ENCODE results near the gene IRX2. TPM values are rescaled to one million over a fixed set of nuclear protein-coding genes. Genes with fewer than 3 reads are reported as not detected.
A peak's percentile ranks its signal among the peaks of the same experiment; 100 is the strongest.

Gene IRX2
- polyA plus RNA-seq = 0.16 and 0.95 TPM in 2 replicates
- polyA minus RNA-seq = 0.49 and 0.93 TPM in 2 replicates

GRCh38 chr5:2751592-2752021 is at the start of gene IRX2:
Gene IRX2, minus strand, starts transcription at chr5:2751677. Its CDS starts 264 bp downstream, at chr5:2751413.
- TF ChIP-seq CTCF (IDR thresholded peaks at IDR 0.05; ENCODE audit: poor library complexity, severe bottlenecking) = no peak
- TF ChIP-seq RAD21 (conservative IDR thresholded peaks at IDR 0.05) = no peak
- no peak for TF ChIP-seq TAF1 (IDR thresholded peaks at IDR 0.05; ENCODE audit: low read depth)
- TF ChIP-seq SMC3 (conservative IDR thresholded peaks at IDR 0.05; ENCODE audit: poor library complexity) = no peak
- TF ChIP-seq MXI1 (conservative IDR thresholded peaks at IDR 0.05; ENCODE audit: poor library complexity, severe bottlenecking) = no peak
- no peak for TF ChIP-seq EZH2 (IDR thresholded peaks at IDR 0.05; ENCODE audit: borderline replicate concordance, insufficient read depth, low read length, poor library complexity, severe bottlenecking)
- TF ChIP-seq POLR2AphosphoS5 (IDR thresholded peaks at IDR 0.05) = no peak
- TF ChIP-seq EP300 (conservative IDR thresholded peaks at IDR 0.05; ENCODE audit: poor library complexity, severe bottlenecking) = no peak
- no peak for TF ChIP-seq REST (IDR thresholded peaks at IDR 0.05; ENCODE audit: borderline replicate concordance)
- Histone ChIP-seq H3K79me2 (replicated peaks; ENCODE audit: insufficient read depth, low read length) (no peaks in the 10 kb centered on the region), H3K9me2 (ENCODE audit: insufficient read depth, low read length) (no peaks in the 10 kb centered on the region), H4K20me1 (ENCODE audit: insufficient read depth) (no peaks in the 10 kb centered on the region), H3K9me3 (ENCODE audit: low read length) (peaks cover 3% of the 10 kb centered on the region), H3F3A (ENCODE audit: insufficient read depth, low read length, poor library complexity, severe bottlenecking) (no peaks in the 10 kb centered on the region), H3K4me2 (ENCODE audit: low read length) (no peak within 1 kb of the TSS), H3K9ac (ENCODE audit: low read length) (peak within 1 kb of the TSS; percentile 12), H3K27me3 (ENCODE audit: insufficient read depth, low read depth, low read length) (peaks cover 72% of the 10 kb centered on the region), H3K27ac (ENCODE audit: low read length) (no peak within 1 kb of the TSS), H2AFZ (ENCODE audit: low read depth, low read length) (no peak within 1 kb of the TSS), H3K4me3 (ENCODE audit: low read length) (peak within 1 kb of the TSS; percentile 64), H3K36me3 (ENCODE audit: insufficient read depth, low read length) (no peaks in the 10 kb centered on the region)

- no peaks in the 10 kb centered on the region for H4K20me1 ChIP-seq (ENCODE audit: insufficient read depth)
- no peak for TF ChIP-seq SMC3 (conservative IDR thresholded peaks at IDR 0.05; ENCODE audit: poor library complexity)
- TF ChIP-seq REST (IDR thresholded peaks at IDR 0.05; ENCODE audit: borderline replicate concordance) = no peak
- TF ChIP-seq TAF1 (IDR thresholded peaks at IDR 0.05; ENCODE audit: low read depth) = no peak
- no peak for TF ChIP-seq EZH2 (IDR thresholded peaks at IDR 0.05; ENCODE audit: borderline replicate concordance, insufficient read depth, low read length, poor library complexity, severe bottlenecking)
- no peak overlapping the region for H2AFZ ChIP-seq (ENCODE audit: low read depth, low read length)
- no peaks in the 10 kb centered on the region for H3K79me2 ChIP-seq (replicated peaks; ENCODE audit: insufficient read depth, low read length)
- H3F3A ChIP-seq (ENCODE audit: insufficient read depth, low read length, poor library complexity, severe bottlenecking) = no peaks in the 10 kb centered on the region
- no peak overlapping the region for H3K4me2 ChIP-seq (ENCODE audit: low read length)
- H3K27ac ChIP-seq (ENCODE audit: low read length) = no peak overlapping the region
- no peaks in the 10 kb centered on the region for H3K9me3 ChIP-seq (ENCODE audit: low read length)
- H3K4me3 ChIP-seq (ENCODE audit: low read length) = no peak overlapping the region
- no peaks in the 10 kb centered on the region for H3K27me3 ChIP-seq (ENCODE audit: insufficient read depth, low read depth, low read length)
- H3K36me3 ChIP-seq (ENCODE audit: insufficient read depth, low read length) = no peaks in the 10 kb centered on the region
- no peaks in the 10 kb centered on the region for H3K9me2 ChIP-seq (ENCODE audit: insufficient read depth, low read length)
- H3K9ac ChIP-seq (ENCODE audit: low read length) = no peak overlapping the region
Observed at GRCh38 chr5:2800035-2800434, 48.6 kb upstream of the IRX2 start.

All from neural cell (in vitro differentiated cells).